CD4-positive, alpha-beta T cell treated with Interleukin-21 for 1 hour (primary cell): ENCODE results near the gene STRADA.

Experiments used
- DNase-seq: peaks from one replicate; pipeline ENCODE4 v3.0.0-alpha.2; 2020

The STRADA gene

GRCh38 chr17:63700528-63701455, 40.8 kb downstream of the STRADA start:
- peak; percentile 60 for DNase-seq

GRCh38 chr17:63699638-63700527, 41.7 kb downstream of the STRADA start, which contains the start of gene LIMD2:
LIMD2 (minus strand) TSS chr17:63700125; CDS start chr17:63699298, 827 bp downstream.
- DNase-seq, result peak; percentile 91

- peak; percentile 94 for DNase-seq
Observed at GRCh38 chr17:63698886-63699637, 42.5 kb downstream of the STRADA start.

- DNase-seq, result peak; percentile 26
Observed at GRCh38 chr17:63698381-63698885, 43.2 kb downstream of the STRADA start.

- peak; percentile 89 for DNase-seq
Observed at GRCh38 chr17:63697341-63698286, 44.0 kb downstream of the STRADA start.

GRCh38 chr17:63696381-63696961, 45.1 kb downstream of the STRADA start:
- peak; percentile 62 for DNase-seq

GRCh38 chr17:63695889-63696288, 45.7 kb downstream of the STRADA start:
- peak; percentile 20 for DNase-seq

- DNase-seq, result peak; percentile 34
Observed at GRCh38 chr17:63694950-63695773, 46.4 kb downstream of the STRADA start.

- DNase-seq, result peak; percentile 42
Observed at GRCh38 chr17:63694229-63694949, 47.2 kb downstream of the STRADA start.

GRCh38 chr17:63693411-63694113, 48.0 kb downstream of the STRADA start:
- no peak for DNase-seq

- DNase-seq, result no peak
Observed at GRCh38 chr17:63692195-63692816, 49.3 kb downstream of the STRADA start.

- no peak for DNase-seq
Observed at GRCh38 chr17:63689479-63689878, 52.1 kb downstream of the STRADA start.

GRCh38 chr17:63688396-63689020, 53.1 kb downstream of the STRADA start:
- no peak for DNase-seq

GRCh38 chr17:63686138-63686685, 55.4 kb downstream of the STRADA start:
- no peak for DNase-seq

- no peak for DNase-seq
Observed at GRCh38 chr17:63685578-63685977, 56.0 kb downstream of the STRADA start.

- no peak for DNase-seq
Observed at GRCh38 chr17:63685041-63685440, 56.6 kb downstream of the STRADA start.

- no peak for DNase-seq
Observed at GRCh38 chr17:63682981-63683380, 58.6 kb downstream of the STRADA start.
